Hematopoietic multipotent progenitor cell treated with erythropoietin and hydrocortisone succinate and interleukin-3 and kit ligand, for 6 days (in vitro differentiated cells): ENCODE measurements around the gene RNF217.
"Not testable (repeated sequence)": the region's sequence is repeated elsewhere in the genome, so short reads cannot be mapped to it uniquely, and the experiment has no call there.

ENCODE experiments used
- DNase-seq: peaks from one replicate; pipeline ENCODE4 v3.0.0-alpha.2; 2015

Gene RNF217

GRCh38 chr6:125019918-125020317 is 57.7 kb downstream of the RNF217 start:
- no peak for DNase-seq

- DNase-seq = no peak
These were observed 58.1 kb downstream of the RNF217 start for GRCh38 chr6:125020385-125020784.

- DNase-seq = peak; percentile 69
These were observed 60.3 kb downstream of the RNF217 start for GRCh38 chr6:125022391-125022989.

DNA sequence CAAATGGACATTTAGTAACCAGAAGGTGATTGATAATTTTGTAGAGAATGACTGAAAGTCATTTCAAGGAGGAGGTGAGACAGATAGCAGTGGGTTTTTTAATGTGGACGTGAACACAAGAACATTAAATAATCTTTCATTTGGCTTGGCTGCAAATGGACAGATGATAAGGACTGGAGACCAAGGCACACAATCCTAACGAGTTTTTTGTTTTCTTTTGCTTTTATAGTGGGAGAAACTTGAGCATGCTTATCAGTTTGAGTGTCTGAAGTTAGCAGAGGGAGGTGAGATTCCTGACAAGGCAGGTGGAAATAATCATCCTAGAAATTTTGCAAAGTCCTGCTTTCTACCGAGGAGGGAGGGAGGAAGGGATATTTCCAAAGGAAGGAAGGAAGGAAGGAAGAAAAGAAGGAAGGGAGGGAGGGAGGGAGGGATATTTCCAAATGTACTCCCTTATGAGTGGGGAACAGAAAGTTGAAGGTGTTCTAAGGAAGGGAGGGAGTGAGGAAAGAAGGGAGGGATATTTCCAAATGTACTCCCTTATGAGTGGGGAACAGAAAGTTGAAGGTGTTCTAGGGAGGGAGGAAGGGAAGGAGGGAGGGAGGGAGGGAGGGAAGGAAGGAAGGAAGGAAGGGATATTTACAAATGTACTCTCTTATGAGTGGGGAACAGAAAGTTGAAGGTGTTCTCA is 63.1 kb downstream of the RNF217 start:
- no peak for DNase-seq

DNA sequence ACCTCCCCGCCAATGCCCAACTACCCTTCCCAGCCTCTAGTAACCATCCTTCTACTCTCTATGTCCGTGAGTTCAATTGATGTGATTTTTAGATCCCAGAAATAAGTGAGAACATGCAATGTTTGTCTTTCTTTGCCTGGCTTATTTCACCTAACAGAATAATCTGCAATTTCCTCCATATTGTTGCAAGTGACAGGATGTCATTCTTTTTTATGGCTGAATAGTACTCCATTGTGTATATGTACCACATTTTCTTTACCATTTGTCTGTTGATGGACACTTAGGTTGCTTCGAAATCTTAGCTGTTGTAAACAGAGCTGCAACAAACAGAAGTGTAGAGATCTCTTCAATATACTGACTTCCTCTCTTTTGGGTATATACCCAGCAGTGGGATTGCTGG is 65.0 kb downstream of the RNF217 start:
- no peak for DNase-seq

DNA sequence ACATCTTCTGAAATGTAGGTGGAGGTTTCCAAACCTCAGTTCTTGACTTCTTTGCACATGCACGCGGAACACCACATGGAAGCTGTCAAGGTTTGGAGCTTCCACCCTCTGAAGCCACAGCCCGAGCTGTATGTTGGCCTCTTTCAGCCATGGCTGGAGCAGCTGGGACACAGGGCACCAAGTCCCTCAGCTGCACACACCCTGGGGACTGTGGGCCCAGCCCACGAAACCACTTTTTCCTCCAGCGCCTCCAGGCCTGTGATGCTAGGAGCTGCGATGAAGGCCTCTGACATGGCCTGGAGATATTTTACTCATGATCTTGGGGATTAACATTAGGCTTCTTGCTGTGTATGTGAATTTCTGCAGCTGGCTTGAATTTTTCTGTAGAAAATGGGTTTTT is 68.7 kb downstream of the RNF217 start:
- no peak for DNase-seq

- DNase-seq = no peak
These were observed 69.1 kb downstream of the RNF217 start for GRCh38 chr6:125031385-125031784.

GRCh38 chr6:125034929-125035328 is 72.7 kb downstream of the RNF217 start:
- not testable (repeated sequence) for DNase-seq

GRCh38 chr6:125036486-125036885 is 74.2 kb downstream of the RNF217 start:
- DNase-seq = not testable (repeated sequence)

- no peak for DNase-seq
These were observed 75.6 kb downstream of the RNF217 start for GRCh38 chr6:125037827-125038226.

GRCh38 chr6:125038925-125039324 is 76.7 kb downstream of the RNF217 start:
- no peak for DNase-seq

GRCh38 chr6:125041740-125042459 is 79.7 kb downstream of the RNF217 start:
- no peak for DNase-seq

DNA sequence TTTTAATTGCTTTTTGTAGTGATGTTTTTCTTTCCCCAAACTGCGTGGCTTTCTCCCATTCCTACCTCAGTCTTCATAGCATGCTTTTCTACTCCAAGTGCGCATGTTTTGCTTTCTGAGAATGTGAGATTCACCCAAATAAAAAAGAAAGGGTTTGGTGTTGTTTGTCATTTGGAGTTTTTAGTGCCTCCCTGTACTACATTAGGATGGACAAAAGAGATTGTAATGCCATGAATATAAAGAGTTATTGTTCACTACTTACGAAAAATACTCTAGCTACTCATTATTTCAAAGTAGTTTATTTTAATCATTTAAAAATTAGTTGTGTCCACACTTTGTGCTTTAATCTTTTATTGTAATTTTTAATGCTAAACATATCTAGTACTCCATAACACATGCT is 81.8 kb downstream of the RNF217 start:
- DNase-seq = no peak

DNA sequence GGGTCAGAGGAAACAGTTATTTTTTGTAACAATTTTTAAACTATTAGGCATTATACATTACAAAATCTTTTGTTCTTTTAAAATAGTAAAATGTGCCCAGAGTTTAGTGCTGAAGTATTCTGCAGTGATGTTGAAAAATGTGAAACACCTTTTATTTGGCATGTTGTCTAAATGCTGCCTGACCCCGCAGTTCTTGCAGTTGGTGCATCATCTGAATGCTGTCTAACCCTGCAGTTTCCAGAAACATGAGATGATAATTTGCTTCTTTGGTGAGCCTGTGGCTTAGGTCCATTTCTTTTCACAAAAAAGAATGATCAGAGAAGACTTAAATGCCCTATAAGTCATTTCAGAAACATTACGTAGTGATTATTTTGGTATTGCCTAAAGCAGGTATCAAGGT is 82.4 kb downstream of the RNF217 start:
- DNase-seq = no peak

DNA sequence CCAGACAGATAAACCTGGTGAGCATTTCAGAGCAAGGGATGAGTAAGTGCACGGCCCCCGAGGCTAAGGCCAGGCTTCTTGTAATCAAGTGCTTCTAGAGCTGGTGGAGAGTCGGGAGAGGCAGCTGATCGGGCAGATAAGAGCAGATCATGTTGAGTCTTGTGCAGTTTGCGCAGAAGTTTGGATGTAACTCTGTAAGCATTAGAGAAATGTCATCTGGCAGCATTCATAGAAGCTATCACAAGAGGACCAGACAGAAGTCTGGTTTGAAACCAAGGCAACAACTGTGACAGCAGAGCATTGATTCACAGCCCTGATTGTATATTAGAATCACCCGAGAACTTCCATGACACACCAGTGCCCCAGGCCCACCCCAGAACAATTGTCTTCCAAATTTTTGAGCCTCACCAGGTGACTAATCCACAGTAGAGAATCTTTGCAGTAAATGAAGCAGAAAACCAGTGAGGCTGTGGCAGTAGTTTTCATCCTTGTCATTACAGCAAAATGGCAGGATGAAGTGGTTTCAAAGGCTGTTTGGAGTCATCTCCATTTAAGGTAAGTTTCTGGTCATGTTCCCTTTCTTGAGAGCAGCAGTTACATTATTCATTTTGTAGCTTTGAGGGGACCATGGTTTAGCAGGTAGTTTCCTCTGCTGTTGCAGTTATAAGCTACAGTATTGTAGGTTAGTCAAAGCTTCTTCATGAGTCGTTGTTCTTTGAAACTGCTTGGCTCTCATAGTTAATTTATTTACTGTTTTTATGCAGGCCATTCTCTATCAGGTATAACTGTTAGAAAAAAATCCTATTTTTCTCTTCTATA is 84.1 kb downstream of the RNF217 start:
- no peak for DNase-seq

- no peak for DNase-seq
These were observed 86.0 kb downstream of the RNF217 start for GRCh38 chr6:125048274-125048673.

DNA sequence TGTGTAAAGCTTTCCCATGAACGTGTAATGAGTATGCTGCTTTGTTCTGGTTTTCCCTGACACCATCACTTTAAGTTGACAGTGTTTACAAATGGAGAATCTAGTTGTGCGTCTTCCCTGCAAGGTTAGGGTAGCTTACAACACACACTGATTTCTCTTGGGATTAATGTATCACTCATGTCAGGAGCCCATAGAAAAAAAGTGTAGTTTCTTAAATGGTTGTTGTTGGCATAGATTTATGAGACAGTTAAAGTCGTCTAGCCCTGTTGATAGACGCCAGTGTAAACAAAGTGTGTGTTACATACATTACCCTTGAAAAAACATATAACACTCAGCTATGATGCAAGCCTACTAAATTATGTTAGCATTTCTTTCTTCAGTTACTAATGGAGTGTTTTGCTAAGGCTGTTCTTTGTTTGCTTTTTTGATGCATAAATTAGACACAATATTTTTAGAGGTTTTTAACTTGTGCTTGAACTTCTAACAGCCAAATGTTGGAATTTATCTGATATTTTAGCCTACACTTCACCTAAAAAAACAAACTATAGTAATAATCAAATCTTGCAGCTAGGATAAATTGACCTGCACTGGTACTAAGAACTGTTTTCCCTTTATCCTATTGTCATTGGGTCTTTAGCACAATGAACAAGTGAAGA is 88.6 kb downstream of the RNF217 start:
- no peak for DNase-seq

GRCh38 chr6:125053809-125054208 is 91.6 kb downstream of the RNF217 start:
- no peak for DNase-seq

GRCh38 chr6:125054331-125054730 is 92.1 kb downstream of the RNF217 start:
- DNase-seq = no peak

- DNase-seq = no peak
These were observed 95.4 kb downstream of the RNF217 start for GRCh38 chr6:125057392-125058246.

GRCh38 chr6:125058546-125058945 is 96.3 kb downstream of the RNF217 start:
- no peak for DNase-seq

- DNase-seq = no peak
These were observed 101.1 kb downstream of the RNF217 start for GRCh38 chr6:125063307-125063706.
